T-cell (primary cell): ENCODE data around the gene SYNE2. TPM values are rescaled to one million over a fixed set of nuclear protein-coding genes. Genes with fewer than 3 reads are reported as not detected.
"Not testable (repeated sequence)": the region's sequence is repeated elsewhere in the genome, so short reads cannot be mapped to it uniquely, and the experiment has no call there.

Experiments used
- ATAC-seq, 4 experiments: fragments of 200-7000 bp in 3 of 4; fragments of 150-1000 bp in 1 of 4; cut with Tn5 transposase; replicated peaks in 1 of 4; 1 replicate in 3 of 4; 2 replicates in 1 of 4; pipeline ENCODE4 v1.10.0; 2021; ENCODE audit warnings: moderate library complexity in 3 of 4, mild to moderate bottlenecking in 2 of 4, moderate number of reproducible peaks in 1 of 4
- CTCF ChIA-PET, 2 donors: fragments of 300-600 bp; sonication (Branson Sonifier 250); formaldehyde crosslinking; loops; one replicate each; lab custom pipeline; 2022; ENCODE audit warnings: antibody characterized with exemption in 2 of 2; lab: Charles Lee
- POLR2A ChIA-PET, 2 donors: fragments of 300-600 bp; sonication (Branson Sonifier 250); formaldehyde crosslinking; loops; one replicate each; lab custom pipeline; 2022; ENCODE audit warnings: antibody characterized with exemption in 2 of 2; lab: Charles Lee
- DNase-seq, 35 experiments: peaks; one replicate each; pipeline versions ENCODE4 v3.0.0 to v3.0.0-alpha.2; 2013 to 2023
- H3K27ac ChIP-seq: one replicate; pipeline ENCODE4 v1.5.1; 2013; ENCODE audit warnings: low read length
- H3K27me3 ChIP-seq, 2 experiments: replicated peaks in 1 of 2; 1 replicate in 1 of 2; 2 replicates in 1 of 2; pipeline versions ENCODE4 v1.6.1 to v1.7.0; 2013; ENCODE audit warnings: low read length in 1 of 2, mixed read lengths in 1 of 2; ENCODE audit not compliant: control insufficient read depth in 2 of 2, insufficient read depth in 2 of 2; ENCODE audit errors: extremely low read depth in 1 of 2
- H3K36me3 ChIP-seq, 2 donors: 1 replicate in 1 of 2; 2 replicates in 1 of 2; pipeline versions ENCODE4 v1.6.1 to v1.7.0; 2013; ENCODE audit warnings: low read length in 1 of 2; ENCODE audit not compliant: control insufficient read depth in 2 of 2, insufficient read depth in 1 of 2; ENCODE audit errors: extremely low read depth in 1 of 2
- H3K4me1 ChIP-seq, 2 experiments: 1 replicate in 1 of 2; 2 replicates in 1 of 2; pipeline versions ENCODE4 v1.6.1 to v1.7.0; 2013; ENCODE audit warnings: low read length in 2 of 2, mixed read lengths in 1 of 2; ENCODE audit not compliant: insufficient read depth in 2 of 2, control insufficient read depth in 1 of 2; ENCODE audit errors: extremely low read depth in 1 of 2
- H3K4me3 ChIP-seq, 2 donors: 1 replicate in 1 of 2; 2 replicates in 1 of 2; pipeline versions ENCODE4 v1.5.1 to v1.7.0; 2013; ENCODE audit warnings: mild to moderate bottlenecking in 2 of 2, low read length in 1 of 2, moderate library complexity in 1 of 2; ENCODE audit not compliant: control insufficient read depth in 1 of 2; ENCODE audit errors: extremely low read depth in 1 of 2
- H3K9me3 ChIP-seq: 2 replicates; pipeline ENCODE4 v1.7.0; 2013
- H3K27ac Mint-ChIP-seq, 2 donors: one replicate each; pipeline ENCODE4 v1.8.0; 2020 to 2021; ENCODE audit warnings: mild to moderate bottlenecking in 2 of 2, mixed read lengths in 2 of 2
- H3K27me3 Mint-ChIP-seq, 2 donors: one replicate each; pipeline ENCODE4 v1.8.0; 2021 to 2022; ENCODE audit warnings: mixed read lengths in 2 of 2
- H3K36me3 Mint-ChIP-seq: one replicate; pipeline ENCODE4 v1.8.0; 2021; ENCODE audit warnings: mixed read lengths
- H3K4me1 Mint-ChIP-seq, 3 donors: one replicate each; pipeline ENCODE4 v1.8.0; 2020 to 2022; ENCODE audit warnings: mixed read lengths in 3 of 3, mild to moderate bottlenecking in 1 of 3
- H3K4me3 Mint-ChIP-seq, 3 donors: one replicate each; pipeline ENCODE4 v1.8.0; 2020 to 2022; ENCODE audit warnings: mild to moderate bottlenecking in 3 of 3, mixed read lengths in 3 of 3, moderate library complexity in 3 of 3
- H3K9me3 Mint-ChIP-seq, 3 donors: one replicate each; pipeline ENCODE4 v1.8.0; 2020 to 2022; ENCODE audit warnings: mixed read lengths in 3 of 3
- WGBS: methylation state at CpG from one replicate; pipeline ENCODE4 v1.1.5; 2013; ENCODE audit warnings: missing lambda C conversion rate; ENCODE audit not compliant: insufficient coverage; 5-methylcytosine and 5-hydroxymethylcytosine counted together
- total RNA-seq, 35 experiments: library from RNA in 6 of 35; stranded (reverse) in 6 of 35; fragments of 120-200 nt in 1 of 35; gene quantifications; one replicate each; pipeline versions ENCODE4 v1.2.1 to v1.2.4 and lab custom pipeline; 2013 to 2026

Gene SYNE2
- 100 to 1,000 TPM; 150 to 321 (median 229) TPM for total RNA-seq
- total RNA-seq (2013): 232 TPM
- total RNA-seq (lab: John Stamatoyannopoulos, UW): 49.6 to 2,218 (median 1,033) reads per million in 29 experiments

DNA sequence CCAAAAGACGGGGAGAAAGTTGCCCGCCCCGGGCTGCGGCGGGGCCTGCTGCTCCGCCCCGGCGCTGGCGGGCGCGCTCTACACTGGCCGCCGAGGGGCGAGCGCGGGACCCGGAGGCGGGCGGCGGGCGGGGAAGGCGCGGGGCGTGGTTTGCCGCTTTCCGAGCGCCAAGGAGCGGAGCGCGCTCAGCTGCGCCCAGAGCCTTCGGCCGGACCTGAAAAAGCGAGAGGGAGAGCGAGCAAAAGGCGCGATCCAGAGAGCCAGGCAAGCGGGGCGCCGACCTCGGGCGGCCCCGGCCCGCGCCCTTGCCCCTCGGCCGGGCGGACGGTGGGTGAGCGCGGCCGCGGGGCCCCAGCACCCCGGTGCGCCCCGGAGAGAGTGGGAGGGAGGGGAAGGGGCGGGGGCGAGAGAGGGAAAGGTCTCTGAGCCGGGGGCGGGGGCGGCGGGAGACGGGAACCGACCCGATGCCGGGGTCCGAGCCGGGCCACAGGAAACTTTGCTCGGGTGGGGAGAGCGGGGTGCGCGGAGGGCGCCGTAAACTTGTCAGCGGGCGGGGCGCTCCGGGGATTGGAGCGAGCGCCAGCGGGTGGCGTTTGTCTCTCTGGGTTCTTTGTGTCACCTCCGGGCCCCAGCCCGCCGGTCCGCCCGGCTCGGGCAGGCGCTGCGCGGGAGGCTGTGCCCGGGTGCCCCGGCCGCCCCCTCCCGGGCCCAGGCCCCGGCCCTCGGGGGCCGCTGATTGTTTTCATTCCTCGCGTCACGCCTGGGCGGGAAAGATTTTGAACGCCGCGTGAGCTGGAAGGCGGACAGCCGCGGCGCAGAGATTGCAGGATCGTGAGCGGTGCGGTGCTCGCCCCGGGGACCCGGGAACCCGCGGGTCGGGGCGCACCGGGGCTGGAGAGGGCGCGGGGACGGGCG, at the start of gene SYNE2:
Gene SYNE2, plus strand, starts transcription at position 188 of the 915 bp plus-strand sequence. CDS start 56,145 bp downstream, outside the sequence.
- Histone ChIP-seq H3K27ac (peak within 1 kb of the TSS; percentile 83), H3K9me3 (no peaks in the 10 kb centered on the region), H3K4me3 (peak within 1 kb of the TSS; percentile 87 to 92), H3K36me3 (no peaks in the 10 kb centered on the region), H3K4me1 (peaks cover 12 to 40% of the 10 kb centered on the region in 2 experiments), H3K27me3 (no peaks in the 10 kb centered on the region)
- ChIA-PET POLR2A (interaction anchor here (0.6 to 4.4 kb wide), 3 partner anchors 11 to 116 kb away, joined by 3 to 19 read pairs (median 3); no protein-coding TSS in a partner anchor), CTCF (interaction anchor here in 1 of 2 donors (0.5 to 3.0 kb wide), 6 partner anchors 11 to 195 kb away, joined by 3 to 16 read pairs (median 6); no protein-coding TSS in a partner anchor)
- Mint-ChIP-seq H3K9me3 (no peaks in the 10 kb centered on the region), H3K27me3 (no peaks in the 10 kb centered on the region), H3K36me3 (peaks cover 14% of the 10 kb centered on the region), H3K4me1 (peaks cover 39 to 43% (median 40%) of the 10 kb centered on the region in 3 donors), H3K27ac (peak within 1 kb of the TSS; percentile 89 to 94), H3K4me3 (peak within 1 kb of the TSS; percentile 91 to 97 (median 97))
- peak; percentile 61 to 90 (median 79) for DNase-seq
- WGBS: under 1% methylated on average over 106 of the region's 124 CpGs
- peak; percentile 85 to 89 (median 88) for ATAC-seq

- H3K27me3 ChIP-seq, ATAC-seq, H3K36me3 ChIP-seq, H3K4me3 Mint-ChIP-seq, CTCF ChIA-PET, DNase-seq, H3K9me3 Mint-ChIP-seq, H3K4me1 ChIP-seq, H3K27ac Mint-ChIP-seq, H3K4me1 Mint-ChIP-seq, H3K9me3 ChIP-seq, H3K4me3 ChIP-seq, H3K27ac ChIP-seq, H3K36me3 Mint-ChIP-seq, POLR2A ChIA-PET, H3K27me3 Mint-ChIP-seq: not testable (repeated sequence)
- WGBS: 94% methylated on average over 24 of the region's 35 CpGs
Observed at GRCh38 chr14:63803221-63803791, 49.5 kb upstream of the SYNE2 start.

- ATAC-seq, H3K4me1 ChIP-seq, H3K27me3 ChIP-seq, POLR2A ChIA-PET, DNase-seq, H3K4me3 Mint-ChIP-seq, H3K9me3 Mint-ChIP-seq, H3K4me3 ChIP-seq, H3K27ac ChIP-seq, H3K4me1 Mint-ChIP-seq, H3K9me3 ChIP-seq, H3K36me3 Mint-ChIP-seq, H3K27ac Mint-ChIP-seq, H3K27me3 Mint-ChIP-seq, H3K36me3 ChIP-seq, CTCF ChIA-PET: not testable (repeated sequence)
- WGBS: 84% methylated on average over 2 of the region's 2 CpGs
Observed at GRCh38 chr14:63806064-63806463, 46.7 kb upstream of the SYNE2 start.

DNA sequence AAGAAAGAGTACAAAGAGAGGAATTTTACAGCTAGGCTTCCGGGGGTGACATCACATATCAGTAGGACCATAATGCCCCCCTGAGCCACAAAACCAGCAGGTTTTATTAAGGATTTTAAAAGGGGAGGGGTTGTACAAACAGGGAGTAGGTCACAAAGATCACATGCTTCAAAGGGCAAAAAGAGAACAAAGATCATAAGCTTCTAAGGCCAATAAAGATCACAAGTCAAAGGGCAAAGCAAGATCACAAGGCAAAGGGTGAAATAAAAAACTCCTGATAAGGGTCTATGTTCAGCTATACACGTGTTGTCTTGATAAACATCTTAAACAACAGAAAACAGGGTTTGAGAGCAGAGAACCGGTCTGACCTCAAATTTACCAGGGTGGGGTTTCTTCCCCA, 41.1 kb upstream of the SYNE2 start:
- H3K27ac ChIP-seq, H3K27ac Mint-ChIP-seq, H3K27me3 ChIP-seq, H3K36me3 Mint-ChIP-seq, H3K9me3 ChIP-seq, H3K4me3 Mint-ChIP-seq, ATAC-seq, H3K4me1 ChIP-seq, H3K27me3 Mint-ChIP-seq, H3K4me1 Mint-ChIP-seq, H3K36me3 ChIP-seq, H3K4me3 ChIP-seq, DNase-seq: not testable (repeated sequence)
- peaks cover 0 to 16% (median 8%) of the 10 kb centered on the region in 3 donors for H3K9me3 Mint-ChIP-seq
- ChIA-PET POLR2A (interaction anchor here in 1 of 2 donors (0.5 kb wide), 1 partner anchor 66 kb away, joined by 3 read pairs; no protein-coding TSS in a partner anchor), CTCF (interaction anchor here in 1 of 2 donors (0.6 kb wide), 1 partner anchor 492 kb away, joined by 5 read pairs; no protein-coding TSS in a partner anchor)
- no CpG with 5 or more reads among the region's 3 CpGs for WGBS

- Mint-ChIP-seq H3K4me1 (no peaks in the 10 kb centered on the region), H3K4me3 (no peak overlapping the region), H3K9me3 (no peaks in the 10 kb centered on the region), H3K36me3 (no peaks in the 10 kb centered on the region), H3K27me3 (no peaks in the 10 kb centered on the region), H3K27ac (no peak overlapping the region)
- Histone ChIP-seq H3K36me3 (no peaks in the 10 kb centered on the region), H3K9me3 (no peaks in the 10 kb centered on the region), H3K27me3 (no peaks in the 10 kb centered on the region), H3K4me1 (no peaks in the 10 kb centered on the region), H3K27ac (no peak overlapping the region), H3K4me3 (no peak overlapping the region)
- ChIA-PET POLR2A (no interaction called here), CTCF (no interaction called here)
- no peak for DNase-seq
- WGBS: no CpG with 5 or more reads among the region's 1 CpG
- ATAC-seq: no peak
Observed at GRCh38 chr14:63833728-63834127, 19.1 kb upstream of the SYNE2 start.

- H3K27ac Mint-ChIP-seq: no peak overlapping the region
Observed at GRCh38 chr14:63840981-63841380, 11.8 kb upstream of the SYNE2 start.

More at GRCh38 chr14:63840981-63841380, 11.8 kb upstream of the SYNE2 start:
- Histone ChIP-seq H3K36me3 (no peaks in the 10 kb centered on the region), H3K27ac (no peak overlapping the region), H3K27me3 (no peaks in the 10 kb centered on the region), H3K4me1 (peaks cover 0 to 4% of the 10 kb centered on the region in 2 experiments), H3K4me3 (no peak overlapping the region), H3K9me3 (no peaks in the 10 kb centered on the region)
- ChIA-PET CTCF (interaction anchor here (0.7 to 1.0 kb wide), 6 partner anchors 10 to 186 kb away, joined by 3 to 8 read pairs (median 4); no protein-coding TSS in a partner anchor), POLR2A (no interaction called here)
- Mint-ChIP-seq H3K9me3 (peaks cover 0 to 5% (median 0%) of the 10 kb centered on the region in 3 donors), H3K36me3 (no peaks in the 10 kb centered on the region), H3K27me3 (no peaks in the 10 kb centered on the region), H3K4me3 (no peak overlapping the region), H3K4me1 (peaks cover 2 to 8% (median 4%) of the 10 kb centered on the region in 3 donors)
- ATAC-seq: peak; percentile 58 to 84 (median 80)
- DNase-seq: peak; percentile 22 to 75 (median 63)
- 33% methylated on average over 1 of the region's 1 CpG for WGBS
